Kidney epithelial cell (primary cell): ENCODE results near the gene FAM81B. TPM values are rescaled to one million over a fixed set of nuclear protein-coding genes. Genes with fewer than 3 reads are reported as not detected.

Source experiments
- DNase-seq: peaks from one replicate; pipeline ENCODE4 v3.0.0-alpha.2; 2010; ENCODE audit warnings: low read depth
- H3K27me3 ChIP-seq: 2 replicates; pipeline ENCODE4 v1.6.0; 2011; ENCODE audit warnings: low read length; ENCODE audit not compliant: control insufficient read depth, insufficient read depth
- H3K36me3 ChIP-seq: 2 replicates; pipeline ENCODE4 v1.5.1; 2011; ENCODE audit warnings: low read length; ENCODE audit not compliant: control insufficient read depth, insufficient read depth
- H3K4me3 ChIP-seq: 2 replicates; pipeline ENCODE4 v1.5.1; 2011; ENCODE audit warnings: low read depth, mild to moderate bottlenecking, control low read depth, low read length
- total RNA-seq: library from RNA; depleted of rRNA; stranded (reverse); fragments of >200 nt; gene quantifications from 2 replicates; pipeline ENCODE4 v1.2.3, GENCODE V29; 2015
- TF ChIP-seq, protein P1 (sequence below): IDR thresholded peaks from 2 replicates; pipeline ENCODE4 v1.5.1; 2011; ENCODE audit warnings: mild to moderate bottlenecking, moderate library complexity, low read length, control low read depth, inconsistent platforms; ENCODE audit not compliant: insufficient read depth, poor library complexity, severe bottlenecking

Gene FAM81B
- total RNA-seq, 1 donor from 2014 or later, result 0.75 TPM

- TF ChIP-seq, protein P1, sequence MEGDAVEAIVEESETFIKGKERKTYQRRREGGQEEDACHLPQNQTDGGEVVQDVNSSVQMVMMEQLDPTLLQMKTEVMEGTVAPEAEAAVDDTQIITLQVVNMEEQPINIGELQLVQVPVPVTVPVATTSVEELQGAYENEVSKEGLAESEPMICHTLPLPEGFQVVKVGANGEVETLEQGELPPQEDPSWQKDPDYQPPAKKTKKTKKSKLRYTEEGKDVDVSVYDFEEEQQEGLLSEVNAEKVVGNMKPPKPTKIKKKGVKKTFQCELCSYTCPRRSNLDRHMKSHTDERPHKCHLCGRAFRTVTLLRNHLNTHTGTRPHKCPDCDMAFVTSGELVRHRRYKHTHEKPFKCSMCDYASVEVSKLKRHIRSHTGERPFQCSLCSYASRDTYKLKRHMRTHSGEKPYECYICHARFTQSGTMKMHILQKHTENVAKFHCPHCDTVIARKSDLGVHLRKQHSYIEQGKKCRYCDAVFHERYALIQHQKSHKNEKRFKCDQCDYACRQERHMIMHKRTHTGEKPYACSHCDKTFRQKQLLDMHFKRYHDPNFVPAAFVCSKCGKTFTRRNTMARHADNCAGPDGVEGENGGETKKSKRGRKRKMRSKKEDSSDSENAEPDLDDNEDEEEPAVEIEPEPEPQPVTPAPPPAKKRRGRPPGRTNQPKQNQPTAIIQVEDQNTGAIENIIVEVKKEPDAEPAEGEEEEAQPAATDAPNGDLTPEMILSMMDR, result no peak
- H3K27me3 ChIP-seq, result no peaks in the 10 kb centered on the region
- DNase-seq, result peak; percentile 37
Observed at GRCh38 chr5:95392593-95393182, 1.5 kb downstream of the FAM81B start.

DNA sequence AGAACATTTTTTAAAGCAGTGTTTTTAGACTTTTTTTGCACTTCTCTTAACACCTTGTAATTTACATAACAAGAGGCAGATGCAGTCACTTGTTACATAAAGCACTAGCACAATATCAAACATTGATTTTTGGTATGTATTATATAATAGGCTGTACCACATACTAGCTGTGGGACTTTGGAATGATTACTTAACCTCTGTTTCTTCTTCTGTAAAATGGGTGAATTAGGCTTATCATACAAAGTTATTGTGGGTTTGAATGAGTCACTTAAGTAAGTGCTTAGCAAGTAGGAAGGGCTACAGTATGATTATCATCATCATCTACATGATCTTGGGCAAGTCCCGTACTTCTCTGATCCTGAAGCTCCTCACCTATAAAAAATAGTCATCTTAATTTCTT lies 2.1 kb downstream of the FAM81B start:
- H3K27me3 ChIP-seq, result no peaks in the 10 kb centered on the region
- H3K36me3 ChIP-seq, result no peaks in the 10 kb centered on the region
- TF ChIP-seq, protein P1, result no peak
- no peak overlapping the region for H3K4me3 ChIP-seq
- DNase-seq, result no peak

More at GRCh38 chr5:95392593-95393182, 1.5 kb downstream of the FAM81B start:
- H3K4me3 ChIP-seq, result no peak overlapping the region
- no peaks in the 10 kb centered on the region for H3K36me3 ChIP-seq

- no peaks in the 10 kb centered on the region for H3K36me3 ChIP-seq
- no peak overlapping the region for H3K4me3 ChIP-seq
- TF ChIP-seq, protein P1, result no peak
- DNase-seq, result no peak
- H3K27me3 ChIP-seq, result no peaks in the 10 kb centered on the region
Observed at GRCh38 chr5:95398989-95399388, 7.8 kb downstream of the FAM81B start.

DNA sequence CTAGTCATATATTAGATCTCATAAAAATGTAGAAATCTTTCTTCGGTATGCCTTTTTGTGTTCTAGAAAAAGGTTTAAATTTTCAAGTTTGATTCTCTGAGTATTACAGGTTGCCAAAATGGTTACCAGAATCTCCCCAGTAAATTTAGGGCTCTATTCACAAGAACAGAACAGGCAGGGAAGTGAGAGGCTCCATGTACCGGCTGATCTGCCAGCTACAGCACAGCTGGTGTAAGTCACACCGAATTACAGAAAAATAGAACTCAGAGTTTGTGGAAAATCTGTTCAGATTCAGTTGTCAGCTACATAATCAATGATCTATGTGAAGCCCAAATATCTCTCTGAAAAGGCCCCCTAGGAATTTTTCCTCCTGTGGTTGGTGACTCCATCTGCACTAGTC lies 10.5 kb downstream of the FAM81B start:
- DNase-seq, result no peak
- Histone ChIP-seq H3K27me3 (no peaks in the 10 kb centered on the region), H3K4me3 (no peak overlapping the region), H3K36me3 (no peaks in the 10 kb centered on the region)
- TF ChIP-seq, protein P1, result no peak

GRCh38 chr5:95403996-95404395 lies 12.8 kb downstream of the FAM81B start:
- TF ChIP-seq, protein P1, result peak; percentile 8
- H3K36me3 ChIP-seq, result no peaks in the 10 kb centered on the region
- no peaks in the 10 kb centered on the region for H3K27me3 ChIP-seq
- DNase-seq, result peak; percentile 9
- H3K4me3 ChIP-seq, result no peak overlapping the region

GRCh38 chr5:95406426-95407090 lies 15.4 kb downstream of the FAM81B start:
- Histone ChIP-seq H3K36me3 (no peaks in the 10 kb centered on the region), H3K27me3 (no peaks in the 10 kb centered on the region), H3K4me3 (no peak overlapping the region)
- TF ChIP-seq, protein P1, result no peak
- DNase-seq, result no peak
